Esophagus squamous epithelium (tissue), 5 donors: ENCODE data around the gene SIX1. TPM values are rescaled to one million over a fixed set of nuclear protein-coding genes. Genes with fewer than 3 reads are reported as not detected.

Source experiments
- DNase-seq: peaks from one replicate; lab custom pipeline; 2025; lab: John Stamatoyannopoulos, UW
- H3K27ac ChIP-seq, 4 donors: fragments of 200-600 bp; sonication (generic); one replicate each; pipeline ENCODE4 v1.5.1; 2016 to 2019; ENCODE audit warnings: mild to moderate bottlenecking in 1 of 4
- H3K27me3 ChIP-seq, 4 donors: fragments of 200-600 bp; sonication (generic); 1 replicate in 3 of 4; 2 replicates in 1 of 4; pipeline versions ENCODE4 v1.5.1 to v1.6.0; 2017 to 2021; ENCODE audit warnings: antibody characterized with exemption in 1 of 4
- H3K36me3 ChIP-seq, 3 donors: fragments of 200-600 bp; sonication (generic); one replicate each; pipeline ENCODE4 v1.5.1; 2016 to 2019
- H3K4me1 ChIP-seq, 3 donors: fragments of 200-600 bp; sonication (generic); one replicate each; pipeline ENCODE4 v1.5.1; 2017 to 2019
- H3K4me3 ChIP-seq, 4 donors: fragments of 200-600 bp; sonication (generic); 1 replicate in 3 of 4; 2 replicates in 1 of 4; pipeline ENCODE4 v1.5.1; 2016 to 2019; ENCODE audit warnings: mild to moderate bottlenecking in 2 of 4, moderate library complexity in 1 of 4
- H3K9me3 ChIP-seq, 3 donors: fragments of 200-600 bp; sonication (generic); one replicate each; pipeline ENCODE4 v1.5.1; 2016 to 2019
- POLR2A ChIP-seq, 4 donors: fragments of 450-650 bp; IDR thresholded peaks; one replicate each; pipeline ENCODE4 v1.6.1; 2017; ENCODE audit warnings: antibody characterized with exemption in 4 of 4, mild to moderate bottlenecking in 4 of 4, moderate library complexity in 3 of 4
- WGBS, 2 donors: methylation state at CpG; one replicate each; pipeline ENCODE4 v1.1.5; 2018; 5-methylcytosine and 5-hydroxymethylcytosine counted together
- intact Hi-C: fragments of 100-400 bp; cut with DNase I; formaldehyde crosslinking; loops from one replicate; pipeline ENCODE4 v1.15.0; 2022
- total RNA-seq, 4 donors: library from RNA; depleted of rRNA; stranded (reverse); fragments of >200 nt; gene quantifications; one replicate each; pipeline ENCODE4 v1.1.0, GENCODE V29; 2016
- TF ChIP-seq, protein P1 (sequence below), 6 experiments: fragments of 450-650 bp in 4 of 6; fragments of 200-600 bp in 2 of 6; sonication (generic) in 2 of 6; IDR thresholded peaks; one replicate each; pipeline ENCODE4 v1.5.1; 2016 to 2019; ENCODE audit warnings: antibody characterized with exemption in 6 of 6, mild to moderate bottlenecking in 4 of 6, moderate library complexity in 4 of 6
- donor health status: DM: yes; HTN: yes; CAD: no.

SIX1 gene
- total RNA-seq, 4 donors from 2014 or later = 0.23 TPM; not detected in 3

DNA sequence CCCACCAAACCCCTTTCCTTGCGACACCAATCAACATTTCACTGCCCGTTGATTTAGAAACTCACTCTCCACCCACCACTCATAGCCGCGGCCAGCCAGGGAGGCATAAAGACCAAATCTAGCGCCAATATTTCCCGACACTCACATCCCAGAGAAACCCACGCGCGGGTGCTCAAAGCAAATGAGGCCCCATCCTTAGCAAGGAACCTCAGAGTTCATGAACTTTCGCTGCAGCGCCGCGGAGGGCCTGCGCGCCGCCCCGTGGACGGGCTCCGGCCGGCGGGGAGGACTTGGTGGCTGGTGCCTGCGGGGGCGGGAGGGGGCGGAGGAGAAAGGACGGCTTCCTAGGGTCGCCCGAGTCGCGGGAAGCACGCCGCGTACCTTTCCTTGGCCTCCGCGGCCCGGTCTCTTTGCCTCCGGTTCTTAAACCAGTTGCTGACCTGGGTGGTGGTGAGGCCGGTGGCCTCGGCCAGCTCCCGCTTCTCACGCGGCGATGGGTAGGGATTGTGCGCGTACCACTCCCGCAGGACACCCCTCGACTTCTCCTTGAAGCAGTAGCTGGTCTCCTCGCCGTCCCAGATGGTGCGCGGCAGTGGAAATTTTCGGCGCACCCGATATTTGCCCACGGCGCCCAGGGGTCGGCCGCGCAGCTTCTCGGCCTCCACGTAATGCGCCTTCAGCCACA is 886 bp downstream of the SIX1 start:
- H3K4me1 ChIP-seq = peaks cover 28 to 63% (median 31%) of the 10 kb centered on the region in 3 donors
- H3K4me3 ChIP-seq = peak overlapping the region; percentile 30 to 70 (median 42)
- H3K27ac ChIP-seq = no peak overlapping the region
- H3K9me3 ChIP-seq = no peaks in the 10 kb centered on the region
- H3K27me3 ChIP-seq = peaks cover 42 to 100% (median 62%) of the 10 kb centered on the region in 4 donors
- no peaks in the 10 kb centered on the region for H3K36me3 ChIP-seq
- TF ChIP-seq, protein P1, sequence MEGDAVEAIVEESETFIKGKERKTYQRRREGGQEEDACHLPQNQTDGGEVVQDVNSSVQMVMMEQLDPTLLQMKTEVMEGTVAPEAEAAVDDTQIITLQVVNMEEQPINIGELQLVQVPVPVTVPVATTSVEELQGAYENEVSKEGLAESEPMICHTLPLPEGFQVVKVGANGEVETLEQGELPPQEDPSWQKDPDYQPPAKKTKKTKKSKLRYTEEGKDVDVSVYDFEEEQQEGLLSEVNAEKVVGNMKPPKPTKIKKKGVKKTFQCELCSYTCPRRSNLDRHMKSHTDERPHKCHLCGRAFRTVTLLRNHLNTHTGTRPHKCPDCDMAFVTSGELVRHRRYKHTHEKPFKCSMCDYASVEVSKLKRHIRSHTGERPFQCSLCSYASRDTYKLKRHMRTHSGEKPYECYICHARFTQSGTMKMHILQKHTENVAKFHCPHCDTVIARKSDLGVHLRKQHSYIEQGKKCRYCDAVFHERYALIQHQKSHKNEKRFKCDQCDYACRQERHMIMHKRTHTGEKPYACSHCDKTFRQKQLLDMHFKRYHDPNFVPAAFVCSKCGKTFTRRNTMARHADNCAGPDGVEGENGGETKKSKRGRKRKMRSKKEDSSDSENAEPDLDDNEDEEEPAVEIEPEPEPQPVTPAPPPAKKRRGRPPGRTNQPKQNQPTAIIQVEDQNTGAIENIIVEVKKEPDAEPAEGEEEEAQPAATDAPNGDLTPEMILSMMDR (IDR thresholded peaks at IDR 0.05) = no peak
- no peak for TF ChIP-seq POLR2A (IDR thresholded peaks at IDR 0.05)
- 2 to 14% methylated on average over 8 to 23 of the region's 61 CpGs for WGBS, 2 donors
- intact Hi-C loops = no loop called here
- DNase-seq = no peak

DNA sequence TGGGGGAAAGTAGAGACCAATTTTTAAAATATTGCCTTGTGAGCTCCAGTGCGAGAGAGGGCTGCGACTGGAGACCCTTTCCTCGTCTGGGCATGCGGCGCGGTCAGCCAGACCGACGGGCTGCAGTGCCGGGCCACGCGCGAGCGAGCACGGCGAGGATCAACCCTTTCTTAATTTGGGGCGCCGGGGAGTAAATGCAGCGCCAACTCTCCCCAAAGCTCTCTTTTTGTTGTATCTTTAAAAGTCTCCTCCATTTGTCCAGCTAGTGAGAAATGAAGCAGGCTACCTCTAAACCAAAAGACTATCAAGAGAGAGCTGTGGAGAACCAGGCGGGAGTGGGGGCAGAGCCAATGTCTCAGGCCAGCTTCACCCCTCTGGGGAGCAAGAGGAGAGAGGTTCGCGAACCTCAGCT is 1.4 kb downstream of the SIX1 start:
- Histone ChIP-seq H3K9me3 (no peaks in the 10 kb centered on the region), H3K27ac (no peak overlapping the region), H3K27me3 (peaks cover 39 to 100% (median 61%) of the 10 kb centered on the region in 4 donors), H3K4me1 (peaks cover 28 to 63% (median 30%) of the 10 kb centered on the region in 3 donors), H3K36me3 (no peaks in the 10 kb centered on the region), H3K4me3 (peak overlapping the region in 3 of 4 donors; percentile 31 to 70 (median 53))
- WGBS, 2 donors = 5 to 28% methylated on average over 15 to 16 of the region's 21 CpGs
- no peak for DNase-seq
- TF ChIP-seq POLR2A (IDR thresholded peaks at IDR 0.05) = no peak
- TF ChIP-seq, protein P1 (IDR thresholded peaks at IDR 0.05) = no peak
- intact Hi-C loops = no loop called here

DNA sequence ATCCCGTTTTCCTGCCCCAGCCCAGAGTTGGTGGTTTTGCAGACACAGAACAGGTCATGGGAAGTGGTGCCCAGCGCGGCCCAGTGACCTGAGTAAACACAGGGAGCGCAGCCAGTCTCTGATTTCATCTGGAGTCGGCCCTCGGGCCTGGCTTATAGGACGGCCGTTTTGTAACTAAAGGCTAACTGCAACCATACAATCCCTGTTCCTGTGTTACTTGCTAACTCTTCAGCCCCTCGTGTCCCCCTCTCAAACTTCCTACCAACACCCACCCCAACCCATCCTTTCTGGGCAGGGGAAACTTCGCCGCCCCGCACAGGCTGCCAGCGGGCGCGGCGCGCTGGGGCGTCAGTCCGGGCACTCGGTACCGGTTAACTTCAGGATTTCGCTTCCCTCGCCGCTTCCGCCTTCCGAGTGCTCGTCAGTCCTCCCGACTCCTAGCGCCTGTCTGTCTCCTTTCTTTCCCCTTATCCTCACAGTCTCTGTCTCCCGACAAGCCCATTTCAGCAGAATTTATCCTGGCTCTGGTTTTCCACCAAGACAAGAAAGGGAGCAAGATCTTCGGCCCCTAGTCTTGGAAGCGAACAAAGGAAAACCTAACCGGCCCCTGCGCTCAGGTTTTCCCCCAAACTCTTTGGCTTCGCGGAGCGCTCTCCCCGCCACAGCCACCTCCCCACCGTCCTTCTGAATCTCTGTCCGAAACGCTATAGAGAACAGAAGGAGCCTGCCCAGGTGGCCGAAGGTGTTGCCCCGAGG is 2.0 kb downstream of the SIX1 start:
- H3K27me3 ChIP-seq = peaks cover 38 to 100% (median 65%) of the 10 kb centered on the region in 4 donors
- 5 to 7% methylated on average over 36 to 42 of the region's 43 CpGs for WGBS, 2 donors
- no peak overlapping the region for H3K27ac ChIP-seq
- H3K9me3 ChIP-seq = no peaks in the 10 kb centered on the region
- H3K4me3 ChIP-seq = peak overlapping the region in 3 of 4 donors; percentile 31 to 70 (median 53)
- TF ChIP-seq, protein P1 (IDR thresholded peaks at IDR 0.05) = no peak
- TF ChIP-seq POLR2A (IDR thresholded peaks at IDR 0.05) = no peak
- DNase-seq = no peak
- intact Hi-C loops = no loop called here
- H3K36me3 ChIP-seq = no peaks in the 10 kb centered on the region
- peaks cover 28 to 63% (median 36%) of the 10 kb centered on the region in 3 donors for H3K4me1 ChIP-seq

DNA sequence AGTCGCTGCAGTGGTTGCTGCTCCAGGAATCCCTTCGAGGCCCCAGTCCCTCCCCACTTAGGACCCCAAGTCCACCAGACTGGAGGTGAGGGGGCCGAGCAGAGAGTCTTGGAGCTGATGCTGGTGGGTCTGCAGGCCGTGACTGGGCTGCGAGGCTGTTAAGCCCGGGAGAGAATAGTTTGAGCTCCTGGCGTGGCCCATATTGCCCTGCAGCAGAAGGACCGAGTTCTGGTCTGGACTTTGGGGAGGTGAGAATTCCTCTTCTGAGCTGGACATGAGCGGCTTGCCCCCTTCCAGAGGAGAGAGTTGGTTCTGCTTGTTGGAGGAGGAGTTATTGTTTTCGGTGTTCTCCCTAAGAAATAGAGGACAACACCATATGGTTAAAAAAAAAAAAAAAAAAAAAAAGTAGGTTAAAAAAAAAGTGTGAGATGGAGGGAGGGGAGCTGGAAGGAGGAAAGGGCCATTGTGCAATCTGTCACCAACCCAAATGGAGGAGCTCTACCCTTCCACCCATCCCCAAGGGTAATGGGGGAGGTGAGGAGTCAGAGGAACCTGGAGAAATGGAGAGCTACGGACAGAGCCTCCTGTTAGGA is 3.0 kb downstream of the SIX1 start:
- TF ChIP-seq, protein P1 (IDR thresholded peaks at IDR 0.05) = no peak
- TF ChIP-seq POLR2A (IDR thresholded peaks at IDR 0.05) = no peak
- no peak overlapping the region for H3K27ac ChIP-seq
- WGBS, 2 donors = 40 to 43% methylated on average over 7 to 10 of the region's 11 CpGs
- H3K9me3 ChIP-seq = no peaks in the 10 kb centered on the region
- peaks cover 46 to 100% (median 67%) of the 10 kb centered on the region in 4 donors for H3K27me3 ChIP-seq
- peaks cover 28 to 67% (median 38%) of the 10 kb centered on the region in 3 donors for H3K4me1 ChIP-seq
- H3K36me3 ChIP-seq = no peaks in the 10 kb centered on the region
- no peak for DNase-seq
- no peak overlapping the region for H3K4me3 ChIP-seq
- intact Hi-C loops = no loop called here
